Bladder microvascular endothelial cell (primary cell): ENCODE measurements around the gene CR1. TPM values are rescaled to one million over a fixed set of nuclear protein-coding genes. Genes with fewer than 3 reads are reported as not detected.

ENCODE experiments used
- total RNA-seq: library from RNA; depleted of rRNA; stranded (reverse); fragments of >200 nt; gene quantifications from 2 replicates; pipeline ENCODE4 v1.2.3, GENCODE V29; 2014

Gene CR1
- total RNA-seq: not detected in 2 replicates

GRCh38 chr1:207495801-207496792, at the start of gene CR1:
CR1 (plus strand) TSS chr1:207496157; CDS start chr1:207496268, 111 bp downstream.

GRCh38 chr1:207454046-207454964, 41.7 kb upstream of the CR1 start, which contains the start of gene CR2:
CR2 (plus strand) TSS chr1:207454328; CDS start chr1:207454419, 91 bp downstream.

GRCh38 chr1:207644852-207645634, 149.1 kb downstream of the CR1 start, which contains the start of gene CR1L:
CR1L (plus strand) TSS chr1:207645133; CDS start chr1:207645234, 101 bp downstream.

Other genes with a start within 250 kb of the CR1 start
- gene CD55, start 174.5 kb upstream of the CR1 start, total RNA-seq: 56.0 and 108 TPM in 2 replicates
- gene CR2, start 41.8 kb upstream of the CR1 start, total RNA-seq: not detected in 2 replicates
- not detected in 2 replicates for gene CR1L, start 149.0 kb downstream of the CR1 start, total RNA-seq